SU-DHL-6 (cell line): ENCODE results near the gene ADAM19.

Experiments used
- H2AFZ ChIP-seq: fragments of 200-600 bp; sonication (generic); 2 replicates; pipeline ENCODE4 v1.6.1; 2014; ENCODE audit warnings: low read depth, mild to moderate bottlenecking, moderate library complexity, mixed read lengths, antibody characterized with exemption, low read length; ENCODE audit not compliant: severe bottlenecking
- H3F3A ChIP-seq: fragments of 200-600 bp; shearing (Covaris generic); 2 replicates; pipeline ENCODE4 v1.6.0; 2016; ENCODE audit warnings: antibody characterized with exemption, mild to moderate bottlenecking; ENCODE audit not compliant: insufficient read depth
- H3K27ac ChIP-seq: fragments of 200-600 bp; sonication (generic); 2 replicates; pipeline ENCODE4 v1.5.1; 2016; ENCODE audit warnings: low read depth, mild to moderate bottlenecking, low read length, moderate library complexity, mixed read lengths
- H3K27me3 ChIP-seq: fragments of 200-600 bp; sonication (generic), shearing (Covaris generic); 2 replicates; pipeline ENCODE4 v1.6.0; 2014; ENCODE audit warnings: mild to moderate bottlenecking, low read length
- H3K36me3 ChIP-seq: fragments of 200-600 bp; sonication (generic); 2 replicates; pipeline ENCODE4 v1.6.1; 2014; ENCODE audit warnings: mild to moderate bottlenecking, low read length, mixed read lengths
- H3K4me2 ChIP-seq: fragments of 300-600, 200-600 bp; shearing (Covaris generic), sonication (generic); 2 replicates; pipeline ENCODE4 v1.6.0; 2014; ENCODE audit warnings: low read length, low read depth, mild to moderate bottlenecking; ENCODE audit not compliant: poor library complexity, severe bottlenecking
- H3K4me3 ChIP-seq: fragments of 200-600 bp; sonication (generic); 2 replicates; pipeline ENCODE4 v1.5.1; 2014; ENCODE audit warnings: antibody characterized with exemption, low read length, mild to moderate bottlenecking, mixed read lengths; ENCODE audit not compliant: insufficient read depth, poor library complexity, severe bottlenecking
- H3K79me2 ChIP-seq: fragments of 200-600 bp; sonication (generic); 2 replicates; pipeline ENCODE4 v1.6.1; 2014; ENCODE audit warnings: mild to moderate bottlenecking, low read length, moderate library complexity; ENCODE audit not compliant: insufficient read depth
- H3K9ac ChIP-seq: fragments of 200-600 bp; sonication (generic); 2 replicates; pipeline ENCODE4 v1.7.0; 2014; ENCODE audit warnings: mild to moderate bottlenecking, low read length
- H3K9me2 ChIP-seq: fragments of 200-600 bp; sonication (generic); replicated peaks from 2 replicates; pipeline ENCODE4 v1.6.1; 2014; ENCODE audit warnings: low read length; ENCODE audit not compliant: insufficient read depth
- H3K9me3 ChIP-seq: fragments of 200-600 bp; sonication (generic); 2 replicates; pipeline ENCODE4 v1.6.1; 2014; ENCODE audit warnings: low read length, mixed read lengths; ENCODE audit not compliant: insufficient read depth
- H4K20me1 ChIP-seq: fragments of 200-600 bp; sonication (generic); 2 replicates; pipeline ENCODE4 v1.6.1; 2014; ENCODE audit warnings: low read depth, mild to moderate bottlenecking, antibody characterized with exemption, low read length, moderate library complexity, mixed read lengths
- EZH2phosphoT487 ChIP-seq: fragments of 200-600 bp; sonication (generic), shearing (Covaris generic); conservative IDR thresholded peaks from 2 replicates; pipeline ENCODE4 v1.6.1; 2018; ENCODE audit warnings: mild to moderate bottlenecking, antibody characterized with exemption, low read length, moderate library complexity, mixed read lengths
- TF ChIP-seq, protein P1 (sequence below): fragments of 200-600 bp; sonication (generic); IDR thresholded peaks from one replicate; pipeline ENCODE4 v1.5.1; 2017; ENCODE audit warnings: antibody characterized with exemption, mild to moderate bottlenecking, low read length, moderate library complexity; ENCODE audit not compliant: insufficient read depth, poor library complexity, severe bottlenecking

ADAM19 gene

GRCh38 chr5:157608972-157609565, 33.5 kb upstream of the ADAM19 start:
- TF ChIP-seq, protein P1, sequence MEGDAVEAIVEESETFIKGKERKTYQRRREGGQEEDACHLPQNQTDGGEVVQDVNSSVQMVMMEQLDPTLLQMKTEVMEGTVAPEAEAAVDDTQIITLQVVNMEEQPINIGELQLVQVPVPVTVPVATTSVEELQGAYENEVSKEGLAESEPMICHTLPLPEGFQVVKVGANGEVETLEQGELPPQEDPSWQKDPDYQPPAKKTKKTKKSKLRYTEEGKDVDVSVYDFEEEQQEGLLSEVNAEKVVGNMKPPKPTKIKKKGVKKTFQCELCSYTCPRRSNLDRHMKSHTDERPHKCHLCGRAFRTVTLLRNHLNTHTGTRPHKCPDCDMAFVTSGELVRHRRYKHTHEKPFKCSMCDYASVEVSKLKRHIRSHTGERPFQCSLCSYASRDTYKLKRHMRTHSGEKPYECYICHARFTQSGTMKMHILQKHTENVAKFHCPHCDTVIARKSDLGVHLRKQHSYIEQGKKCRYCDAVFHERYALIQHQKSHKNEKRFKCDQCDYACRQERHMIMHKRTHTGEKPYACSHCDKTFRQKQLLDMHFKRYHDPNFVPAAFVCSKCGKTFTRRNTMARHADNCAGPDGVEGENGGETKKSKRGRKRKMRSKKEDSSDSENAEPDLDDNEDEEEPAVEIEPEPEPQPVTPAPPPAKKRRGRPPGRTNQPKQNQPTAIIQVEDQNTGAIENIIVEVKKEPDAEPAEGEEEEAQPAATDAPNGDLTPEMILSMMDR: no peak
- Histone ChIP-seq H3K4me3 (no peak overlapping the region), H4K20me1 (no peaks in the 10 kb centered on the region), H3K27ac (no peak overlapping the region), H3K9me3 (no peaks in the 10 kb centered on the region), H3K9ac (no peak overlapping the region), H3K9me2 (no peaks in the 10 kb centered on the region), H2AFZ (no peak overlapping the region), H3F3A (no peaks in the 10 kb centered on the region), H3K36me3 (no peaks in the 10 kb centered on the region), H3K79me2 (no peaks in the 10 kb centered on the region), H3K4me2 (no peak overlapping the region), H3K27me3 (no peaks in the 10 kb centered on the region)

DNA sequence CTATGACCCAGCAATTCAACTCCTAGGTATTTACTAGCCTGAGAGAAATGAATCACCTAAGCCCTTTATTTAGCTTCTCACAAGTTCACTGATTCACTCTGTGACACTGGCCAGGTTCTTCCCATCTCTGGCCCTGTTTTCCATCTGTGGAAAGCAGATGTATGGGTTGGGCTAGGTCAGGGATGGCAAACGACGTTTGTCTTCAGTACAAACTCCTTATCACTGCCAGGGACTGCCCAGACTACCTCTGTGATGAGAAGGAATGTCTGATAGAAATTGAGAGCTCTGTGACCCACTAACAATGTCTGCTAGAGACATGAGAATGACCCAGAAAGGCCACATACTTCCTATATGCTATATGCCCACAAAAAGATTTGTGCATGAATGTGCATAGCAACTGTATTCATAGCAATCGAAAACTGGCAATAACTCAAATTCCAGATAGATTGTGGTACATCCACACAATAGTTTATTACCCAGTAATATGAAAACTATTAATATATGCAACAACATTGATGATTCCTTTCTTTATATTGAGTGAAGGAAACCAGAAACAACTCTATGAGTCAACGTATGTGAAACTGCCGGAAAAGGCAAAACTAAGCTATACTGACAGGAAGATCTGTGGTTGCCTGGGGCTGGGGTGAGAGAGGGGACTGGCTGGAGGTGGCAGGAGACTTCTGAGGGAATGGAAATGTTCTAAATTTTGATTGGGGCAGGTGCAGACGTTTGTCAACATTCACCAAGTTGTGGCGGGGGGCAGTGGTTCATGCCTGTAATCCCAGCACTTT, 32.0 kb upstream of the ADAM19 start:
- no peak overlapping the region for H3K4me3 ChIP-seq
- H3K4me2 ChIP-seq: no peak overlapping the region
- H3K79me2 ChIP-seq: no peaks in the 10 kb centered on the region
- no peaks in the 10 kb centered on the region for H3K36me3 ChIP-seq
- H3K27ac ChIP-seq: no peak overlapping the region
- no peak overlapping the region for H2AFZ ChIP-seq
- H3F3A ChIP-seq: no peaks in the 10 kb centered on the region
- H4K20me1 ChIP-seq: no peaks in the 10 kb centered on the region
- H3K9me2 ChIP-seq: no peaks in the 10 kb centered on the region
- H3K9me3 ChIP-seq: no peaks in the 10 kb centered on the region
- no peak overlapping the region for H3K9ac ChIP-seq
- H3K27me3 ChIP-seq: no peaks in the 10 kb centered on the region
- TF ChIP-seq, protein P1: no peak
- no peak for TF ChIP-seq EZH2phosphoT487

GRCh38 chr5:157606046-157606445, 30.5 kb upstream of the ADAM19 start:
- Histone ChIP-seq H3K4me2 (no peak overlapping the region), H3F3A (no peaks in the 10 kb centered on the region)

More at GRCh38 chr5:157606046-157606445, 30.5 kb upstream of the ADAM19 start:
- Histone ChIP-seq H3K9me2 (no peaks in the 10 kb centered on the region), H2AFZ (no peak overlapping the region), H3K27me3 (no peaks in the 10 kb centered on the region), H3K9me3 (no peaks in the 10 kb centered on the region), H3K9ac (no peak overlapping the region), H3K4me3 (no peak overlapping the region), H3K79me2 (no peaks in the 10 kb centered on the region), H3K27ac (no peak overlapping the region), H3K36me3 (no peaks in the 10 kb centered on the region), H4K20me1 (no peaks in the 10 kb centered on the region)
- TF ChIP-seq EZH2phosphoT487: no peak
- TF ChIP-seq, protein P1: no peak
